Stimulated activated CD8-positive, alpha-beta memory T cell treated with anti-CD3 and anti-CD28 coated beads, Interleukin-12 subunit alpha, Interleukin-12 subunit beta, amount 100 ng/mL, for 4 hours (primary cell): Measurements from ENCODE around the gene REEP1.
"Not testable (repeated sequence)": the region's sequence is repeated elsewhere in the genome, so short reads cannot be mapped to it uniquely, and the experiment has no call there.

ENCODE experiments used
- DNase-seq: peaks from one replicate; pipeline ENCODE4 v3.0.0-alpha.2; 2020; ENCODE audit warnings: low read depth

Gene REEP1

GRCh38 chr2:86243950-86244733 lies 93.3 kb downstream of the REEP1 start:
- no peak for DNase-seq

GRCh38 chr2:86243272-86243671 lies 94.2 kb downstream of the REEP1 start:
- no peak for DNase-seq

- DNase-seq: no peak
Observed at GRCh38 chr2:86241611-86242010, 95.8 kb downstream of the REEP1 start.

GRCh38 chr2:86240251-86240650 lies 97.2 kb downstream of the REEP1 start:
- no peak for DNase-seq

- no peak for DNase-seq
Observed at GRCh38 chr2:86239745-86240144, 97.7 kb downstream of the REEP1 start.

- no peak for DNase-seq
Observed at GRCh38 chr2:86239326-86239725, 98.1 kb downstream of the REEP1 start.

- peak; percentile 6 for DNase-seq
Observed at GRCh38 chr2:86238354-86238753, 99.1 kb downstream of the REEP1 start.

- no peak for DNase-seq
Observed at GRCh38 chr2:86237172-86237571, 100.3 kb downstream of the REEP1 start.

GRCh38 chr2:86235196-86235980 lies 102.0 kb downstream of the REEP1 start:
- DNase-seq: no peak

GRCh38 chr2:86234563-86235131 lies 102.8 kb downstream of the REEP1 start:
- no peak for DNase-seq

GRCh38 chr2:86233436-86233835 lies 104.0 kb downstream of the REEP1 start:
- DNase-seq: no peak

- no peak for DNase-seq
Observed at GRCh38 chr2:86232910-86233309, 104.5 kb downstream of the REEP1 start.

- no peak for DNase-seq
Observed at GRCh38 chr2:86232373-86232784, 105.0 kb downstream of the REEP1 start.

GRCh38 chr2:86231680-86232372 lies 105.6 kb downstream of the REEP1 start:
- no peak for DNase-seq

- no peak for DNase-seq
Observed at GRCh38 chr2:86230961-86231360, 106.5 kb downstream of the REEP1 start.

GRCh38 chr2:86229221-86229620 lies 108.2 kb downstream of the REEP1 start:
- no peak for DNase-seq

- not testable (repeated sequence) for DNase-seq
Observed at GRCh38 chr2:86228574-86228973, 108.9 kb downstream of the REEP1 start.

- no peak for DNase-seq
Observed at GRCh38 chr2:86227685-86228084, 109.7 kb downstream of the REEP1 start.

- DNase-seq: no peak
Observed at GRCh38 chr2:86226636-86227520, 110.5 kb downstream of the REEP1 start.

GRCh38 chr2:86226070-86226469 lies 111.4 kb downstream of the REEP1 start:
- DNase-seq: no peak

- DNase-seq: peak; percentile 5
Observed at GRCh38 chr2:86225581-86225980, 111.8 kb downstream of the REEP1 start.
